Upper lobe of left lung (tissue), 4 donors: ENCODE measurements around the gene RPP14.

Source experiments
- EP300 ChIP-seq, 4 donors: sonication (generic); formaldehyde crosslinking; IDR thresholded peaks; one replicate each; pipeline ENCODE4 v1.5.1; 2017; ENCODE audit warnings: antibody characterized with exemption in 4 of 4, control low read depth in 2 of 4
- POLR2A ChIP-seq, 4 donors: fragments of 450-650 bp; IDR thresholded peaks; one replicate each; pipeline ENCODE4 v1.5.1; 2016 to 2017; ENCODE audit warnings: antibody characterized with exemption in 4 of 4, mild to moderate bottlenecking in 2 of 4
- POLR2AphosphoS5 ChIP-seq, 2 donors: sonication (generic); formaldehyde crosslinking; IDR thresholded peaks; one replicate each; pipeline ENCODE4 v1.5.1; 2017; ENCODE audit warnings: antibody characterized with exemption in 2 of 2
- TF ChIP-seq, protein P1 (sequence below), 6 experiments: fragments of 450-650 bp in 4 of 6; fragments of 200-600 bp in 2 of 6; sonication (generic) in 2 of 6; IDR thresholded peaks; one replicate each; pipeline ENCODE4 v1.5.1; 2016 to 2019; ENCODE audit warnings: antibody characterized with exemption in 6 of 6

DNA sequence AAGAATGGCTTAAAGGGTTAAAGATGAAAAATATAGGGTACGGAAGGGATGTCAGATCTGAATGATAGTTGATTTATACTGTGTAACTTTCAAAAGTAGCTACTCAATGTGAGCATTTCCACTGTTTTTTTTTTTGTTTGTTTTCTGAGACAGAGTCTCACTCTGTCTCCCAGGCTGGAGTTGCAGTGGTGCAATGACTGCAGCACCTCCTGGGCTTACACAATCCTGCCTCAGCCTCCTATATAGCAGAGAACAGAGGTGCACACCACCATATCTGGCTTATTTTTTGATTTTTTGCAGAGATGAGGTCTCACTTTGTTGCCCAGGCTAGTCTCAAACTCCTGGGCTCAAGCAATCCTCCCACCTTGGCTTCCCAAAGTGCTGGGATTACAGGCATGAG is 16.7 kb downstream of the RPP14 start:
- TF ChIP-seq, protein P1, sequence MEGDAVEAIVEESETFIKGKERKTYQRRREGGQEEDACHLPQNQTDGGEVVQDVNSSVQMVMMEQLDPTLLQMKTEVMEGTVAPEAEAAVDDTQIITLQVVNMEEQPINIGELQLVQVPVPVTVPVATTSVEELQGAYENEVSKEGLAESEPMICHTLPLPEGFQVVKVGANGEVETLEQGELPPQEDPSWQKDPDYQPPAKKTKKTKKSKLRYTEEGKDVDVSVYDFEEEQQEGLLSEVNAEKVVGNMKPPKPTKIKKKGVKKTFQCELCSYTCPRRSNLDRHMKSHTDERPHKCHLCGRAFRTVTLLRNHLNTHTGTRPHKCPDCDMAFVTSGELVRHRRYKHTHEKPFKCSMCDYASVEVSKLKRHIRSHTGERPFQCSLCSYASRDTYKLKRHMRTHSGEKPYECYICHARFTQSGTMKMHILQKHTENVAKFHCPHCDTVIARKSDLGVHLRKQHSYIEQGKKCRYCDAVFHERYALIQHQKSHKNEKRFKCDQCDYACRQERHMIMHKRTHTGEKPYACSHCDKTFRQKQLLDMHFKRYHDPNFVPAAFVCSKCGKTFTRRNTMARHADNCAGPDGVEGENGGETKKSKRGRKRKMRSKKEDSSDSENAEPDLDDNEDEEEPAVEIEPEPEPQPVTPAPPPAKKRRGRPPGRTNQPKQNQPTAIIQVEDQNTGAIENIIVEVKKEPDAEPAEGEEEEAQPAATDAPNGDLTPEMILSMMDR (IDR thresholded peaks at IDR 0.05), result no peak
- TF ChIP-seq EP300 (IDR thresholded peaks at IDR 0.05) (no peak), POLR2AphosphoS5 (IDR thresholded peaks at IDR 0.05) (no peak), POLR2A (IDR thresholded peaks at IDR 0.05) (no peak)
